ENCODE results near the gene WNT7A.

Gene WNT7A

GRCh38 chr3:13834258-13835035, 45.4 kb downstream of the WNT7A start:
- no peak for DNase-seq (ENCODE audit: low read depth)
- no peak overlapping the region for H3K4me3 ChIP-seq (ENCODE audit: low read length)
- TF ChIP-seq, protein P1, sequence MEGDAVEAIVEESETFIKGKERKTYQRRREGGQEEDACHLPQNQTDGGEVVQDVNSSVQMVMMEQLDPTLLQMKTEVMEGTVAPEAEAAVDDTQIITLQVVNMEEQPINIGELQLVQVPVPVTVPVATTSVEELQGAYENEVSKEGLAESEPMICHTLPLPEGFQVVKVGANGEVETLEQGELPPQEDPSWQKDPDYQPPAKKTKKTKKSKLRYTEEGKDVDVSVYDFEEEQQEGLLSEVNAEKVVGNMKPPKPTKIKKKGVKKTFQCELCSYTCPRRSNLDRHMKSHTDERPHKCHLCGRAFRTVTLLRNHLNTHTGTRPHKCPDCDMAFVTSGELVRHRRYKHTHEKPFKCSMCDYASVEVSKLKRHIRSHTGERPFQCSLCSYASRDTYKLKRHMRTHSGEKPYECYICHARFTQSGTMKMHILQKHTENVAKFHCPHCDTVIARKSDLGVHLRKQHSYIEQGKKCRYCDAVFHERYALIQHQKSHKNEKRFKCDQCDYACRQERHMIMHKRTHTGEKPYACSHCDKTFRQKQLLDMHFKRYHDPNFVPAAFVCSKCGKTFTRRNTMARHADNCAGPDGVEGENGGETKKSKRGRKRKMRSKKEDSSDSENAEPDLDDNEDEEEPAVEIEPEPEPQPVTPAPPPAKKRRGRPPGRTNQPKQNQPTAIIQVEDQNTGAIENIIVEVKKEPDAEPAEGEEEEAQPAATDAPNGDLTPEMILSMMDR (conservative IDR thresholded peaks at IDR 0.05; ENCODE audit: low read length), result no peak

GRCh38 chr3:13833506-13834257, 46.2 kb downstream of the WNT7A start:
- no peak overlapping the region for H3K4me3 ChIP-seq (ENCODE audit: low read length)
- no peak for DNase-seq (ENCODE audit: low read depth)
- TF ChIP-seq, protein P1 (conservative IDR thresholded peaks at IDR 0.05; ENCODE audit: low read length), result no peak

DNA sequence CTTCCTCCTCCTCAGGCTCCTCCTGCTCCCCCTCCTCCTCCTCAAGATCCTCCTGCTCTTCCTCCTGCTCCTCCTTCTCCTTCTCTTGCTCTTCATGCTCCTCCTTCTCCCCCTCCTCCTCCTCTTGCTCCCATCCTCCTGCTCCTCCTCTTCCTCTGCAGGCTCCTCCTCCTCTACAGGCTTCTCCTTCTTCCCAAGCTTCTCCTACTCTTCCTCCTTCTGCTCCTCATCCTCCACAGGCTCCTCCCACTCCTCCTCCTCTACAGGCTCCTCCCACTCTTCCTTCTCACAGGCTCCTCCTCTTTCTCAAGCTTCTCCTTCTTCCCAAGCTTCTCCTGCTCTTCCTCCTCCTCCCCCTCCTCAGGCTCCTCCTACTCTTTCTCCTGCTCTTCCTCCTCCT, 47.7 kb downstream of the WNT7A start:
- H3K4me3 ChIP-seq (ENCODE audit: low read length), result no peak overlapping the region
- TF ChIP-seq, protein P1 (conservative IDR thresholded peaks at IDR 0.05; ENCODE audit: low read length), result no peak
- DNase-seq (ENCODE audit: low read depth), result no peak

DNA sequence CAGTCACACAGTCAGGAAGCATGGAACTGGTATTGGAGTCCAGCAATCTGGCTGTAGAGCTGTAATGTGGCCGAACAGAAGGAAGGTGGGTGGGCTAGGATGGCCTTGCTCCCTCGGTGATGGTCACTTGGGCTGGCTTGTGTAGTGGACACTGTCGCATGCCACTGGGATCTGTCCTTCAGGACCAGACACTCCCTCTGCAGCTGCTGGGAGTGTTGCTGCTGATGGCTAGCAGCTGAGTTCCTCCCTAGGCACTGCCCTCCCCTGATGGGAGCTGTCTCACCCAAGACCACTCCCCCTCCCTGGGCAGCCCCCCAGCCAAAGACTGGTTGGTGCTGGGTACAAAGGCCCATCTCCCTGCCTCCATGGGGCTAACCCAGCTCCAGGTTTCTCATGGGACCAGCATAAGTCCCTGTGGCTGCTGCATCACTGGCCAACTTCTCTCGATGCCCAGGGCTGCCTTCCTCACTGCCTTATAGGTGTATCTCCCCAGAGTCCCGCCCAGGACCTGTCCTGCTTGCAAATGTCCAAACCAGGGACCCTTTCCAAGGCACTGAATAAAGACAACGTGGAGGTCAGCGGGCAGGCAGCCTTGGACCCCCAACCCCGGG, 48.4 kb downstream of the WNT7A start:
- H3K4me3 ChIP-seq (ENCODE audit: low read length), result no peak overlapping the region
- TF ChIP-seq, protein P1 (conservative IDR thresholded peaks at IDR 0.05; ENCODE audit: low read length), result no peak
- DNase-seq (ENCODE audit: low read depth), result no peak

DNA sequence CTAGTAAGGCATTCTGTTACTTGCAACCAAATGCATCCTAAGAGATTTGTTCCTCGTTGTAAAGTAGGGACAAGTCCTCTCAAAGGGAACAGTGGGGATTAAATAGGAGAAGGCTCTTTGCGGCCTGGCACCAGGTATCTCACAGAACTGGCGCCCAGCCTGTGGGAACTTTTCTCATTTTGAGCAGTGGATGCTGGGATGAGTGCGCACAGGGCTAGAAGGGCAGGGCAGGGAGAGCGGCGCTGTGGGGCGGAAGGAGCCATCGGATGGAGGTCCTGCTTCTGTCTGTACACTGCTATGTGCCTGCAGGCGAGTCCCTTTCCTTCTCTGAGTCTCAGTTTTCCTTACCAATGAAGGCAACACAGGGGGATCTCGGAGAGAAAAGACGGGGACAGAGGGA, 50.6 kb downstream of the WNT7A start:
- TF ChIP-seq, protein P1 (conservative IDR thresholded peaks at IDR 0.05; ENCODE audit: low read length), result no peak
- H3K4me3 ChIP-seq (ENCODE audit: low read length), result no peak overlapping the region
- no peak for DNase-seq (ENCODE audit: low read depth)

GRCh38 chr3:13828501-13829265, 51.2 kb downstream of the WNT7A start:
- H3K4me3 ChIP-seq (ENCODE audit: low read length), result no peak overlapping the region
- TF ChIP-seq, protein P1 (conservative IDR thresholded peaks at IDR 0.05; ENCODE audit: low read length), result no peak
- DNase-seq (ENCODE audit: low read depth), result no peak
